ENCODE measurements around the gene PLCD1.

DNA sequence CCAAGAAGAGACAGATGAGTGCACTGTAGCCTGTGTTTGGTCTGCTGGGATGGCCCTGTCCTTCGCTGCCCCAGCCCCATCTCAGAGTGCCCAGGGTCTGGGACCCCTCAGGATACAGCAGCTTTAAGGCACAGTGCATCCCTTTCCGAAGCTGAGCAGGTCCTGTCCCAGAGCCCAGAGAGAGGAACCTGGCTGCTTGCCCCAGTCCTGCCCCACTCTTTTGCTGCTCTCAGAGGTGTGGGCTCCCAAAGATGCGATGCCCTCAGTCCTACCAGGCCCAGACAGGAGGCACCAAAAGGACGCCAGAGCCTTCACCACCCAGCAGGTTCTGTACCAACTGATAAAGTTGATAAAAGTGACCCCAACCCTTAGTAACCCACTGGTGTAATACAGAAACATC lies 8.2 kb downstream of the PLCD1 start:
- TF ChIP-seq, protein P1, sequence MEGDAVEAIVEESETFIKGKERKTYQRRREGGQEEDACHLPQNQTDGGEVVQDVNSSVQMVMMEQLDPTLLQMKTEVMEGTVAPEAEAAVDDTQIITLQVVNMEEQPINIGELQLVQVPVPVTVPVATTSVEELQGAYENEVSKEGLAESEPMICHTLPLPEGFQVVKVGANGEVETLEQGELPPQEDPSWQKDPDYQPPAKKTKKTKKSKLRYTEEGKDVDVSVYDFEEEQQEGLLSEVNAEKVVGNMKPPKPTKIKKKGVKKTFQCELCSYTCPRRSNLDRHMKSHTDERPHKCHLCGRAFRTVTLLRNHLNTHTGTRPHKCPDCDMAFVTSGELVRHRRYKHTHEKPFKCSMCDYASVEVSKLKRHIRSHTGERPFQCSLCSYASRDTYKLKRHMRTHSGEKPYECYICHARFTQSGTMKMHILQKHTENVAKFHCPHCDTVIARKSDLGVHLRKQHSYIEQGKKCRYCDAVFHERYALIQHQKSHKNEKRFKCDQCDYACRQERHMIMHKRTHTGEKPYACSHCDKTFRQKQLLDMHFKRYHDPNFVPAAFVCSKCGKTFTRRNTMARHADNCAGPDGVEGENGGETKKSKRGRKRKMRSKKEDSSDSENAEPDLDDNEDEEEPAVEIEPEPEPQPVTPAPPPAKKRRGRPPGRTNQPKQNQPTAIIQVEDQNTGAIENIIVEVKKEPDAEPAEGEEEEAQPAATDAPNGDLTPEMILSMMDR (IDR thresholded peaks at IDR 0.05), result no peak
- no peak for TF ChIP-seq POLR2A (IDR thresholded peaks at IDR 0.05)

Measured in uterus (tissue), 2 donors.